ENCODE data around the gene NRG2. TPM values are rescaled to one million over a fixed set of nuclear protein-coding genes. Genes with fewer than 3 reads are reported as not detected.

NRG2 gene
- total RNA-seq, 4 donors from 2014 or later, result 0.80 TPM; not detected in 3

DNA sequence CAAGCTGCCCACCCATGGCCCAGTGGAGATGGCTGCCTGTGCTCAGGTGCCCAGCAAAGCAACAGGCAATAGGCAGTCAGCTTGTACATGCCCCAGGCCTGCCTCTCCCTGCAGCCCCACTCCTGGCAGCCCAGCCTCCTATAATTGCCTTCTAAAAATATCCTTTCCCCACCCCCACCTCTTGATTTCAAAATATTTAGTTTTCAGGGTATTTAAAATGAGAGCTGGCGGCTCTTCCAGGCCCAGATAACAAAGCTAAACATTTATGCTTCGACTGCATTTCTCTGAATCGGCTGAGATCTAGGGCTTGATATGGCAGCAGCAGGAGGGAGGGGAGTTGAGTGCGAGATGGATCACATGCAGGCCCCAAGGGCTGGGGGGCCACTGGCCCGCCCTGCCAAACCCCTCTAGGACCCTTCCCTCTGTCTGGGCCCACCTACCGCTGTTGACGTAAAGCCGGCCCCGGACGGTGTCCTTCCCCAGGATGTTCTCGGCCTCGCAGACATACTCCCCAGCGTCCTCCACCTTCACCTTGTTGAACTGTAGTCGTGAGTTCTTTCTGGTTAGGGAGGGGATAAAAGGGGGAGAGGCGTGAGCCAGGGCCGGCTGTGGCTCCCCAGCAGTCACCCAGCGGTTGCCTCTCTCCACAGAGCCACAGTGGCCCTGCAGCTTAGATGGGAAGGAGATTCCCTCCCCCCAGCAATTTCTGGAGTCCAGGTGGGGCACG is 162.5 kb downstream of the NRG2 start:
- Histone ChIP-seq H3K27ac (peak overlapping the region in 1 of 4 donors; percentile 22), H3K4me1 (no peaks in the 10 kb centered on the region), H3K4me3 (no peak overlapping the region), H3K9me3 (no peaks in the 10 kb centered on the region), H3K36me3 (no peaks in the 10 kb centered on the region), H3K27me3 (no peaks in the 10 kb centered on the region)
- no peak for TF ChIP-seq POLR2A (IDR thresholded peaks at IDR 0.05)
- TF ChIP-seq, protein P1, sequence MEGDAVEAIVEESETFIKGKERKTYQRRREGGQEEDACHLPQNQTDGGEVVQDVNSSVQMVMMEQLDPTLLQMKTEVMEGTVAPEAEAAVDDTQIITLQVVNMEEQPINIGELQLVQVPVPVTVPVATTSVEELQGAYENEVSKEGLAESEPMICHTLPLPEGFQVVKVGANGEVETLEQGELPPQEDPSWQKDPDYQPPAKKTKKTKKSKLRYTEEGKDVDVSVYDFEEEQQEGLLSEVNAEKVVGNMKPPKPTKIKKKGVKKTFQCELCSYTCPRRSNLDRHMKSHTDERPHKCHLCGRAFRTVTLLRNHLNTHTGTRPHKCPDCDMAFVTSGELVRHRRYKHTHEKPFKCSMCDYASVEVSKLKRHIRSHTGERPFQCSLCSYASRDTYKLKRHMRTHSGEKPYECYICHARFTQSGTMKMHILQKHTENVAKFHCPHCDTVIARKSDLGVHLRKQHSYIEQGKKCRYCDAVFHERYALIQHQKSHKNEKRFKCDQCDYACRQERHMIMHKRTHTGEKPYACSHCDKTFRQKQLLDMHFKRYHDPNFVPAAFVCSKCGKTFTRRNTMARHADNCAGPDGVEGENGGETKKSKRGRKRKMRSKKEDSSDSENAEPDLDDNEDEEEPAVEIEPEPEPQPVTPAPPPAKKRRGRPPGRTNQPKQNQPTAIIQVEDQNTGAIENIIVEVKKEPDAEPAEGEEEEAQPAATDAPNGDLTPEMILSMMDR (IDR thresholded peaks at IDR 0.05), result no peak
- no peak for DNase-seq

DNA sequence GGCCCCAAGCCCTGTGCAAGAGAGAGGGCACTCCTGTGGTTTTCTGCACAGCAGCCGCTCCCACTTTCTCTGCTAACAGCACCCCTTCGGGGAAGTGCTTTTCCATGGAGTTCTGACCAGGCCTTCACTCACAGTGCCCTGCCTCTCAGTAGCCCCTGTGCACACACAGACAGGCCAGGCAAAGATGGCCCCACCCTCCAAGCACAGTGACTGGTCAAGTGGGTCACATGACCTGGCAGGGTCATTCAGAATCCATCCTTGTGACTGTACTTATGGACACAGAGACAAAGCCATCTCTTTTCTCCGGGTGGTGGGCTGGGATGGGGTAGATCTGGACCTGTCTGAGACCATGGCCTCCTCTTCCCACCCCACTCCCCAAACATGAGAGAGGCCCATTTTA is 165.0 kb downstream of the NRG2 start:
- Histone ChIP-seq H3K27me3 (no peaks in the 10 kb centered on the region), H3K4me1 (no peaks in the 10 kb centered on the region), H3K27ac (no peak overlapping the region), H3K9me3 (no peaks in the 10 kb centered on the region), H3K4me3 (no peak overlapping the region), H3K36me3 (no peaks in the 10 kb centered on the region)
- no peak for TF ChIP-seq POLR2A (IDR thresholded peaks at IDR 0.05)
- TF ChIP-seq, protein P1 (IDR thresholded peaks at IDR 0.05), result no peak
- no peak for DNase-seq

DNA sequence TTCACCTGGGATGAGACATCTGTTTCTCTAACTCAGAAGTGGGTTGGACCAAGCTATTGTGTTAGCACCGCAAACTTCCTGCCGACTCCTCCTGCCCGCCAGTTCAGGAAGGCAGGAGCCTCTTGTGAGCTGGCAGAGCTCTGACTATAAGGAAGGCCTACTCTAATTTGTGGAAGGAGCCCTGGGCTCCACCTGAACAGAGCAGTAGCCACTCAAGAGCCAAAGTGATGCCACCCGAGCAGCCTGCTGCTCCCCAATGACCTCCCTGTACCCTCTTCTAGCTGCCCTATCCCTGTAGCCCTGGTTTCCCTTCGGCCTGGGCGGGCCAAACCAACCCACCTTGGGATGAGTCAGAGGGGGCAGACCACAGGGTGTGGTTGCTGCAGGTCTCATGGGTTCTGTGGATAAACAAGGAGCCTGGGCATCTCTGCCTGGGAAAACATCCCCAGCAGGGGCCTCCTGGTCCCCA is 165.9 kb downstream of the NRG2 start:
- DNase-seq, result no peak
- H3K27ac ChIP-seq, result no peak overlapping the region
- TF ChIP-seq, protein P1 (IDR thresholded peaks at IDR 0.05), result no peak
- no peak for TF ChIP-seq POLR2A (IDR thresholded peaks at IDR 0.05)
- H3K9me3 ChIP-seq, result no peaks in the 10 kb centered on the region
- no peak overlapping the region for H3K4me3 ChIP-seq
- no peaks in the 10 kb centered on the region for H3K4me1 ChIP-seq
- no peaks in the 10 kb centered on the region for H3K36me3 ChIP-seq
- no peaks in the 10 kb centered on the region for H3K27me3 ChIP-seq

DNA sequence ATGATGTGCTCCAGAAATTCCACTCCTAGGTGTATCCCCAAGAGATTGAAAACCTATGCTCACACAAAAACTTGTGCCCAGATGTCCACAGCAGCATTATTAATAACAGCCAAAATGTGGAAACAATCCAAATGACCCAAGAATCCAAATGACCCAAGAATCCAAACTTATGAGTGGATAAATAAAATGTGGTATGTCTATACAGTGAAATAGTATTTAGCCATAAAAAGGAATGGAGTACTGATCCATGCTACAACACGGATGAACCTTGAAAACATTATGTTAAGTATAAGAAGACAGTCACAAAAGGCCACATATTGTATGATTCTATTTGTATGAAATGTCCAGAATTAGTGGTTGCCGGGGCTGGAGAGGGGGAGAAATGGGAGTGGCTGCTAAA is 167.1 kb downstream of the NRG2 start:
- H3K27me3 ChIP-seq, result no peaks in the 10 kb centered on the region
- H3K27ac ChIP-seq, result no peak overlapping the region
- H3K36me3 ChIP-seq, result no peaks in the 10 kb centered on the region
- TF ChIP-seq, protein P1 (IDR thresholded peaks at IDR 0.05), result no peak
- TF ChIP-seq POLR2A (IDR thresholded peaks at IDR 0.05), result no peak
- DNase-seq, result no peak
- H3K9me3 ChIP-seq, result no peaks in the 10 kb centered on the region
- no peaks in the 10 kb centered on the region for H3K4me1 ChIP-seq
- no peak overlapping the region for H3K4me3 ChIP-seq

DNA sequence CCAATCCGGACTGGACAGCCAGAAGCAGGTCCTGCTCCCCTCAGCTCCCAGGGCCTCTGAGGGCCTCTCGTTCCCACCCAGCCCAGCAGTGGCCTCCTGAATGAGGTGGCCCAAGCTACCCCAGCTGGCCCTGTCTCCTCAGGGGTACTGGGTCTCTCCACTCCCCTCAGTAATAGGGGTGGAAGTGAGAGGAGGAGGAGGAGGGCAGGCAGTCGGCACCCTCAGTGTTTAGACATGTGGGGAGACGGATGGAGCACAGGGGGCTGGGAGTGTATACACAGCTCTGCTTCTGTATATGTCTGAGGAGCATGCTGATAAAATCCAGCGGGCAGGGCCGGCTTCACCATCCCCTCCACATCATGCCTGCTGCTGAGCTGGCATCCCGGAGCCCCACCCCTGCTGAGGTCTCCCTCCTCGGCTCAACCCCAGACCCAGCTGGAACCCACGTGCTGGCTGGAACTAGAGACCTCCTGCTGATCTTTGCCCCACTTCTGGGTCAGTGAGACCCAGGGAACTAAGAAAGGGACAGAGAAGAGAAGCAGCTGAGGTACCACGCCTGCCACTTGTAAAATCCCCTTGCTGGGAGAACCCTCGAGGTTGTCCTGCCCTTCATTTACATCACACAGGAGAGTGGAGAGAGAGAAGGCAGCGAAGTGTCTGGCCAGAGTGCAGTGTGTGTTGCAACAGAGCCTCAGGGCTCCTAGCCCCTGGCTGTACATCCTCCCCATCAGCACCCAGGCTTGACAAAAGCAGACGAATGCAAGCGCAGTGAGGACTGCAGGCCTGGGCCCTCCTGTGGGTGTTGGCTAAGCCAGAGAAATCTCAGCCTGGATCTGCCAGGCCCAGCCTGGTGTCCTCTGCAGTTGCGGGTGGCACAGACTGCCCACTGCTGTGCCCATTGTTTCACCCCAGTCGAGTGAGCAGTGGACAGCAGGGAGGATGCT is 170.0 kb downstream of the NRG2 start:
- DNase-seq, result no peak
- TF ChIP-seq, protein P1 (IDR thresholded peaks at IDR 0.05), result no peak
- TF ChIP-seq POLR2A (IDR thresholded peaks at IDR 0.05), result no peak
- H3K4me3 ChIP-seq, result no peak overlapping the region
- no peak overlapping the region for H3K27ac ChIP-seq
- H3K9me3 ChIP-seq, result no peaks in the 10 kb centered on the region
- H3K27me3 ChIP-seq, result no peaks in the 10 kb centered on the region
- H3K36me3 ChIP-seq, result no peaks in the 10 kb centered on the region
- no peaks in the 10 kb centered on the region for H3K4me1 ChIP-seq
